Measurements from ENCODE around the gene PEDS1.
"Not testable (repeated sequence)": the region's sequence is repeated elsewhere in the genome, so short reads cannot be mapped to it uniquely, and the experiment has no call there.

The PEDS1 gene

DNA sequence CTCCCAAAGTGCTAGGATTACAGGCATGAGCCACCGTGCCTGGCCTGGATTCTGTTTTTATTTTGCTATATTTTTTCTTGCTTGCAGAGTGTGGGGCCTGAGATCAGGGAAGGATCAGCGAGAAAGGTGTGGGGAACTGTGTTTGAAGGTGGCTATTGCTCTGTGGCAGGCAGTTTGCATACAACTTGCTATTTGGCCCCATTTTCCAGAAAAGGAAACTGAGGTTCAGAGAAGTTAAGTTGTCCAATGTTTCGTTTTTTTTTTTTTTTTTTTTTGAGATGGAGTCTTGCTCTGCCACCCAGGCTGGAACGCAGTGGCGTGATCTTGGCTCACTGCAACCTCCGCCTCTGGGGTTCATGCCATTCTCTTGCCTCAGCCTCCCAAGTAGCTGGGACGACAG is 8.0 kb upstream of the PEDS1 start:
- DNase-seq, result not testable (repeated sequence)

DNA sequence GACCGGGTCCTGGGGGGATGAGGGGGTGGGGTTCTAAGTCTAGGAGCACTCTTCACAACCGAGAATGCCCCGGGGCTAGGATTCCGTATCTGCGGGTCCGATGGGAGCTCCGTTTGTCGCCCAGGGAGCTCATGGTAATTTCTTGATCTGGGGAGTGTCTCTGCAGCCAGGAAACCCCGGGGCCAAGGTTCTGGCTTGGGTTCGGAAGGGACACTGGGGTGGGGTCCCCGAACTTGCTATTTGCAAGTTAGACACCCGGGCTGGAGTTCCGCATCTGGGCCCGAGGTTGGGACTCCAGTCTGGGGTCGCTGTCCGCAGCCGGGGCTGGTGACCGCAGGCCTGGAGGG is 397 bp downstream of the PEDS1 start:
- no peak for DNase-seq

DNA sequence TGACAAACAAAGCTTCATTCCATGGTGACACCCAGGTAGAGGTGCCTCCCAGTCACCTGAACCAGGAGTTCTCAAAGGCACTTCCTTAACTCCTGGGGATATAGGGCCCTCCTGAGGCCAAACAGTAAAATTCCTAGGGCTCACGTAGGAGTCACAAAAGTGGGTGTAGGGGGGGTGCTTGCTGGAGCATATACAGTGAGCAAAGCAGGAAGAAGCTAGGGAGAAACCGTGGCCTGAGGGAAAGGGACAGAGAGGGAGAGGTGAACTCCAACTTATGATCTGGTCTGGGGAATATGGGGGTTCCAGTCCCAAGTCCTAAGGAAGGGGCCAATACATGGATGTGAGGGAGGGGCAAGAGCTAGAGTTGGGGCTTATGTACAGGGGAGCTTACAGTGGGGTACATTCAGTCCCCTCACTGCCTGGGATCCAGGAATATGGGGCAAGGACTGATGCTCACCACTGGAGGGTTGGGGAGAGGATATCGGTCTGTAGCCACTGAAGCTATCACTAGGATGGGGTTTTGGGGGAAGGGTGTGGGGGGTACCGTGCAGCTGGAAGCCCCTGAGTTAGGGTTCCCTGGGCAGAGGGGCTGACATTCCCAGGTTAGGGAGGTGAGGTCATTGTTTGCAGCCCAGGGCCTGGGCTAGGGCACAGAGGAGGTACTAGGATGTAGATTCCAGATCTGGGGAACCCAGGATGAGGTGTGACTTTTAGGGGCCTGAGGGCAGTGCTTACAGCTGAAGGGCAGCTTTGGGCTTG is 950 bp downstream of the PEDS1 start:
- no peak for DNase-seq

DNA sequence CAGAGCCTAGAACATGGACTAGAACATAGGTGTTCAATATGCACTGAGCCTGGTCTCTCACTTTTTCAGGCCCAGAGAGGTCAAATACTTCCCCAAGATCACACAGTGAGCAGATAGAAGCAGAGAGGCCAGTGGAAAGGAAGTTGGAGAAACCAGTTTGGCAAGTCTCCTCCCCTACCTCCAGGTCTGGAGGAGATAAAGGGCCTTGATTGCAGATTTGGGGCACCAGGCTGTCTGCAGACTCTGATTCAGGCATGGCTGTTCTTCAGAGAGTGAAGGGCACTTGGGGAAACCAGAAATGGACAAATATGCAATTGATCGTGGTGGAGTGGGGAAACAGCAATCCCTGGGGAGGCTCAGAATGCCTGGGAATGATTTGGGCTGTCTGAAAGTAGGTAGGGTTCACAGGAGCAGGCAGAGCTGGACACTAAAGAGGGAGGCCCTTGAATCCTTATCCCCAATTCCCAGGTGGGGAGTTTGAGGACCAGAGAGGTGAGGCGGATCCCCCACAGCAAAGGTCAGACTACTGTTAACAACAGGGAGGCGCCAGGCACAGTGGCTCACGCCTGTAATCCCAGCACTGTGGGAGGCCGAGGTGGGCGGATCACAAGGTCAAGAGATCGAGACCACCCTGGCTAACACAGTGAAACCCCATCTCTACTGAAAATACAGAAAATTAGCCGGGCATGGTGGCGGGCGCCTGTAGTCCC is 2.3 kb downstream of the PEDS1 start:
- DNase-seq, result peak; percentile 84

DNA sequence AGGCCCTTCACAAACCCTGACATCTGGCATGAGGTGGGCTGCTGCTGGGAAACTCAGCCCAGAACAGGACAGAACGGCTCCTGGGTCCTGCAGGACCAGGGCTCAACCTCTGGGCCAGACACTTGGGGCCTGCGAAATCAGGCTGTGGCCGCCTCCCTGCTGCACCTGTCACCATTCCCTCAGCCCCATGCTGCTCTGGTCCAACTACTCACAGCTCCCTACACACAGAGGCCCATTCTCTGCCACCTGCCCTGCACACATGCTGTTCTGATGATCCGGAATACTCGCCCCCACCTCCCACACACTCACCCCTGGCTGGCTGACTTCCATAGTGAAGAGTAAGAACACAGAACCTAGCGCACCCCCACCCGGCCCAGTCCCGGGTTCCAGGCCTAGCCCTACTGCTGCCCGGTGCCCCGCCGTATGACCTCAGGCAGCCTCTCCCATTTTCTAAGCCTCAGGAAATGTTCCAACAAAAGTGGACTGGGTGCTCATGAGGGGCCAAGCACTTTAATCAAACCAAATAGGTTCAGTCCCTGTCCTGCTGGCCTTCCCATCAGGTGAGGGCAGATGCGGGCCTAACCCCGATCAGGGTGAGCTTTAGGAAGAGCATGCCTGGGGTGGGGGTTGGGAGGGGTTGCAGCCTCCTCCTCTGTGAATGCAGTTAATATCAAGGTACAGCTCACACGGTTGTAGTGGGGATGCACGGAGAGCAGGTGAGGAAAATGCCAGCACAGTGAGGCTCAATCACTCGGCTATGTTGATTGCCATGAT is 3.9 kb downstream of the PEDS1 start:
- DNase-seq, result no peak

DNA sequence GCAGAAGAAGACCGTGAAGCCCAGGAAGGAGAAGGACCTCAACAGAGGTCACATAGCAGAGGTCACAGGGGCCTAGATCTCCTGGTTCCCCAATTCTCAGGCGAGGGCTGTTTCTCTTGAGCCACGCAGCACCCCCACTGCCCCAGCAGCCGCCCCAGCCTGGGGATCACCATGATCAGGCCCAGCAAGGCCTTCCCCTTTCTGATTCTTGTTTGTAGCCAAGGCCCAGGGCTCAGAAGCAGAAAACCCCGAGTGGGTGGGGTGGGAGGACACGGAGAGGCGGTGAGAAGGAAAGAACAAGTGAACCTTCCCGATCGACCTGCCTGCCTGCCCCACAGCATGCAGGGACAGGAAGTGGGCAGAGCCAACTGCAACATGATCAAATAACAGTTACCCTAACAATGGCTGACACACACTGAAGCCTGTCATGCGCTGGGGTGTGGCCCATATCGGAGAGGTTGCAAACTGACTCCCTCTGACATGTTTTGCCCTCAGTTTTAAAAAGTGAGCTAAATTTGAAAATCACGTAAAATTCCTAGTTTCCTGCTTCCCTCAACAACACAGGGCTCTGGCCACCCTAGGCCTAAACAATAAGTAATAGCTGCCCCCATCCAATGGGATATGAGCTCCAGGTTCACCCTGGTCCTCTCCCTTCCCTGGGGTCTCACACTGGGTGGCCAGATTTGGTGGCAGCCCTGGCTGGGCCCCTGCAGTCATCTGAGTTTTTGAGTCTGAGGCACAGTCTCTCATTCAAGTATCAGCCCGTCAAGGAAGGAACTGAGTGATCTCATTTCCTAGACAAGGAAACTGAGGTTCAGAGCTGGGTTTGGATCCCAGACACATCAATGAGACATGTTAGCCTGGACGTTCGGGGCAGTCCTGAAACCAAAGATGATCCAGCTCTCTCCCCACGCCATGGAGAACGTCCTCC is 6.5 kb downstream of the PEDS1 start:
- DNase-seq, result no peak

DNA sequence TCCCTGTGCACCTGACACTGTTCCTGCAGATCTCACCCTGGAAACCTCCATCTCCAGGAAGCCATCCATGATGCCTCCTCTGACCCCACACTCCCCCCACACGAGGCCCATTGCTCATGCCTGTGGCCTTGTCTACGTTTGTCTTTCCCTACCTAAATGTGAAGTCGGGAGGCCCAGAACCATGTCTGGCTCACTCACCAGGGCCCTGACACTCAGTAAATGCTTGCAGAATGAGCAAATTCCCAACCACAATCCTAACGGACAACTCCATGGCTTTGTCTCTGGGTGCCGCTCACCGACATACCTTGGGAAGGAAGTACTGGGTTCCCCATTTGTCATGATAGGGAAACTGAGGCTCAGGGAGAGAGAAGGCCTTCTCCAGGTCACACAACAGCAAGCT is 7.3 kb downstream of the PEDS1 start:
- no peak for DNase-seq

DNA sequence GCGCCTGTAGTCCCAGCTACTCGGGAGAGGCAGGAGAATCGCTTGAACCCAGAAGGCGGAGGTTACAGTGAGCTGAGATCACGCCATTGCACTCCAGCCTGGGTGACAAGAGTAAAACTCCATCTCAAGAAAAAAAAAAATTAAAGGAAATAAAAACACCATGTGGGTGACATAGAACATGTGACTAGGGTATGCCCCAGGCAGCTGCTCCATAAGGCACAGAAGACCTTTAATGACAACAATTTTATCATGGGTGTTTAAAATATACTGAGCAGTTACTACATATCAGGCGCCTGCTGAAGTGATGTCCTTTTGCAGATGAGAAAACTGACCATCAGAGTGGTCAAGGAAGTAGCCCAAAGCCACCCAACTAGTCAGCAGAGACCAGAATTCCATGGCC is 8.0 kb downstream of the PEDS1 start:
- DNase-seq, result no peak

DNA sequence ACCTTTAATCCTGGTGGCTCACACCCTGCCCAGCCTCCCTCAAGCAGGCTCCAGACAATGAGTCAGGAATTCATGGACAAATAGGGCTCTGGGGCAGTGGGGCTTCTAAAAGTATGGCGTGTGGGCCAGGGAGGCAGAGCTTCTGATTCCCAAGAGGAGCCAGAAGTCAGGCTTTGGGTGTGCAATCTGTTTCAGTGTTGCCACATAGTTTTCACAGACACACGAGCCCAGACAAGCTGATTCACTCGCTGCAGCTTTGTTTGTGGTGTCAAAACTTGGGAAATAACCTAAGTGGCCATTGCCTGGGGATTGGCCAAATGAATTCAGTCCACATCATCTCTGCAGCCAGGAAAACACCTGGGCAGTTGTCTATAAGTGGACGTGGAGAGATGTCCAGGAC is 9.2 kb downstream of the PEDS1 start:
- DNase-seq, result no peak

DNA sequence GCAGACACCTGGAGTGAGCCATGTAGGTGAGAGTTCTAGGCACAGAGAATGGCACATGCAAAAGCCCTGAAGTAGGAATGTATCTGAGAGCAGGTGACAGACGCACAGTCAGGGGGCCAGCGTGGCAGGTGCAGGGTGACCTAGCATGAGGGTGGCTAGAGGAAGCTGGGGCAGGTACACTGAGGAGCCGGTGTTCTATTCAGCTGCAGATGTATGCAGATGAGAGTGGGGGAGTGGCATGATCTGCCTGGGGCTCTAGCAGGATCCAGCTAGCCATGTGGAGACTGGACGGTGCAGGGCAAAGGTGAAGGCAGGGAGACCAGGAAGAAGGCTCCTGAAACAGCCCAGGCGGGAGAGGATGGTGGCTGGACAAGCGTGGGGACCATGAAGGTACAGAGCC is 10.7 kb downstream of the PEDS1 start:
- DNase-seq, result no peak

DNA sequence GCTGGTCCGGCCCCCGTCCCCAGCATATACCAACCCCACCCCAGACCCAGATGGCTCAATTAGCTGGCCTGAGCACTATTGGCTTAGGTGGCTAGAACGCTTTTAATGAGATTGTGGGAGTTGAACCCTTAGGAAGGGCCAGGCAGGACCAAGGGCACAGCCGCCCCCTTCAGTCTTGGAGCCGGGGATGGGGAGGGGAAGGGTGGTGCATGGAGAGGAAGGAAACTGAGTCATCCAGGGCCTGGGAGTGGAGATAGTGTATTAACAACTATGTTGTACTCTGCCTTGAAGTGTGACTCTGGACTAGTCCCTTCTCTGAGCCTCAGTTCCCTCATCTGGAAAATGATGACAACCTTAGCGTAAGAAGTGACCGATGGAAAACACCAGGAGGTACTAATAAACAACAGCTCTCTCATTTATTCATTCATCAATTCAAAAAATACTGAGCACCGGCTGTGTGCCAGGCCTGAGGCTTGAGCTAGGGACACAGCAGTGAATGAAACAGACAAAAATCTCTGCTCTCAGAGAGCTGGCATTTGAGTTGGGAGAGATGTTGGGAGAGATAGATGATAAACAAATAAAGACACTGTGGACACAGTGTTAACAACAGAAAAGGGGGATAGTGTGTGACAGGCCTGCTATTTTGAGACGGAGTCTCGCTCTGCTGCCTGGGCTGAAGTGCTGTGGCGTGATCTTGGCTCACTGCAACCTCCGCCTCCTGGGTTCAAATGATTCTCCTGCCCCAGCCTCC is 11.5 kb downstream of the PEDS1 start:
- DNase-seq, result no peak

DNA sequence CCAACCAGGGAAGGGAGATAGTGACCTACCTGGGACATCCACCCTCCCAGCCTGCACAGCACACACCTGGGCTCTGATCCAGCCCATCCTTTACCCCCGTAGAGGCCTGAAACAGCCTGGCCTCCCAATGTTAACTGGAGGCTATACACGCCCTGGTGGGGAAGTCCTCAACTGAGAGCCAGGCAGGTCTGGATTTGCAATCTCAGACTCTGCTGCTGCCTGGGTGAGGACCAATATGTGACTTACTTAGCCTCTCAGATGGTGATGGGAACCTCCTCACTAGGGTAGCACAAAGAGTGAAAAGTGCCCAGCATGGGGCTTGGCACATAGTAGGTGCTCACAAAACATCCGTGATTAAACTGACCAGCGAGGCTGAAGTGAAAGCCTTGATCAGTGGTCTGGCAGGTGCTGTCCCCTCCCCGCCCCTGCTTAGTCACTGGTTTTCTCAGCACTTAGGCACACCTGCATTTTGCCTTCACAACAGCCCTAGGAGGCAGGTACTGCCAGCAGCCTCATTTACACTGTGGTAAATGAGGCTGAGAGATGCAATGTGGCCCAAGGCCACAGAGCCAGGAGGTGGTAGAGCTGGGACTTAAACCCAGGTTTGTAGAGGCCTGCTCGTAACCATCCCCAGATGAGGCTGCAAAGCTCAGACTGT is 12.4 kb downstream of the PEDS1 start:
- DNase-seq, result no peak

DNA sequence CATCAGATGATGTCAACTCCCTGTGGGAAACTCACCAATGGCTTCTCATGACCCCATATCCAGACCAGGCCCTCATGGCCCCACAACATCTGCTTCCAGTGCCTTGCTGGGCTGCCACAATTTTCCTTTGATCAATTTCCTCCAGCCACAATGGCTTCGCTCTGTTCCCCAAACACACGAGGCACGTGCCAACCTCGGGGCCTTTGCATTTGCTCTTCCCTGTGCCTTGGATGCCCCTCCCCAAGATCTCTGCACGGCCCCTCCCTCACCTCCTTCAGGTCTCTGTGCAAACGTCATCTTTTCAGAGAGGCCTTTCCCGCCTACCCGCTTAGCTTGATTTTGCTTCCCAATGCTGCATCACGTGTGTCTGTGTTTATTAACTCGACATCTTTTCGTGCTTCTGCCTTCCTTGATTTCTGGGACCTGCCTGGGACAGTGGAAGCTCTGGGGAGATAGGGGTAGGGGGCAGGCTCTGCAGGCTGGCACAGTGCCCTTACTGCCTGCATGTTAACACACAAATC is 13.1 kb downstream of the PEDS1 start:
- DNase-seq, result no peak

DNA sequence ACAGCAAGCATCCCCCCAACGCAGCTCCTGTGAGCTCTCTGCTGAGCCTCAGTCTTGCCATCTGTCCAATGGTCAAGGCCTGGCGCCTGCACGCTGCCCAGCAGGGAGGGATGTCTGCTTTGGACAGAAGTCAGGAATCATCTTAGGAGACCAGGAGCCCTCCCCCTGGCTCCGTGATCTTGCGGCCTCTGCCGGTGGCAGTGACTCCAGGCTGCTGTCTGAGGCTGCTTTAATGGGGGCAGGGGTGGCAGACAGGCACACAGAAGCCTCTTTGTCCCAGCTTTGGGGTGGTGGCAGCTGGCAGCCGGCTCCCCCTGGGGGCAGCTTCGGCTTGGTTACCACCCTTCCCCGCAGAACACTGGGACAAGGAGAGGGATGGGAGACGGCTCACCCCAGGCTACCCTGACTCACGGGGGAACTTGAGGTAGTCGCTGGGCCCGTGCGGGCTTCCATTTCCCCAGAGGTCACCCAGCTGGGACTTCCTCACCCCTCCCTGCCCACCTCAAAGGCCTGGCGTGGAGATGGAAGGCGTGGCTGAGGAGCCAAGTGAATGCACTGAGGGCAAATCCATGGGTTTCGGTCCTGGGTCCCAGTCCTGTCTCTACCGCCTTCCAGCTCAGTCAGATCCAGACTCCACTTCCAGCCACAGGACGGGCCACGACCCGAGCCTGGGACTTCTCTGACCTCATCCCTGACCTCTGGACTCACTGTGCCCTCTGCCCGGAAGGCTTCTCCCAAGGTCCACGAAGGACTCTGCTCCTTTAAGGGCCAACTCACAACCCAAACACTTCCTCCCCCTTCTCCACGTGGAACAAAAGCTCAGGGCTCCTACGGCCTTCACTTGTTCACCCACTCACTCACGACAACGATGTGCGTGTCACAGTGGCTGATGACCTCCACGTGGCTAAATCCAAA is 14.8 kb downstream of the PEDS1 start:
- DNase-seq, result no peak

DNA sequence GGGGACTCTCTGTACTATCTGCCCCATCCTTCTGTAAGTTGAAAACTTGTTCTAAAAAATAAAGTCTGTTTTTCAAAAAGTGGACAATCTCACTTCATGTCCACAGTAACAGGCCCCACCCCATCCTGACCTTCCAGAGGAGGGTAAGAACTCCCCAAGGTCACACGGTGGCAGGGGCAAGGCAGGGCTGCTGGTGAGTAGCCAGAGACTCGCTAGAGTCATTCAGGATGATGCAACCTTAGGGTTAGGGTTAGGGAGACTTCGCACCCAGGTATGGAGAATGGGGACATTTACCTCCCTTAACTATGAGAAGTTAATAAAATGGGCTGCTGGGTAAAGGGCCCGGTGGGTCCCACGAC is 15.4 kb downstream of the PEDS1 start:
- DNase-seq, result no peak

DNA sequence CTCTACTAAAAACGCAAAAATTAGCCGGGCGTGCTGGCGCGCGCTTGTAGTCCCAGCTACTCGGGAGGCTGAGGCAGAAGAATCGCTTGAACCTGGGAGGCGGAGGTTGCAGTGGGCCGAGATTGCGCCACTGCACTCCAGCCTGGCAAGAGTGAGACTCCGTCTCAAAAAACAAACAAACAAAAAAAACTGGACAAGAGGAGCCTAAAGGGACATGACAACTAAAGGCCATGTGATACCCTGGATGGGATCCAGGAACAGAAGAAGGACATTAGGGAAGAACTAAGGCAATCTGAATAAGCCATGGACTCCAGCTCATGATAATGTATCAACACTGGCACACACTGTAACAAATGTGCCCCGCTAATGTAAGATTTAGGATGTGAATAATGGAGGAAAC is 15.8 kb downstream of the PEDS1 start:
- DNase-seq, result not testable (repeated sequence)

DNA sequence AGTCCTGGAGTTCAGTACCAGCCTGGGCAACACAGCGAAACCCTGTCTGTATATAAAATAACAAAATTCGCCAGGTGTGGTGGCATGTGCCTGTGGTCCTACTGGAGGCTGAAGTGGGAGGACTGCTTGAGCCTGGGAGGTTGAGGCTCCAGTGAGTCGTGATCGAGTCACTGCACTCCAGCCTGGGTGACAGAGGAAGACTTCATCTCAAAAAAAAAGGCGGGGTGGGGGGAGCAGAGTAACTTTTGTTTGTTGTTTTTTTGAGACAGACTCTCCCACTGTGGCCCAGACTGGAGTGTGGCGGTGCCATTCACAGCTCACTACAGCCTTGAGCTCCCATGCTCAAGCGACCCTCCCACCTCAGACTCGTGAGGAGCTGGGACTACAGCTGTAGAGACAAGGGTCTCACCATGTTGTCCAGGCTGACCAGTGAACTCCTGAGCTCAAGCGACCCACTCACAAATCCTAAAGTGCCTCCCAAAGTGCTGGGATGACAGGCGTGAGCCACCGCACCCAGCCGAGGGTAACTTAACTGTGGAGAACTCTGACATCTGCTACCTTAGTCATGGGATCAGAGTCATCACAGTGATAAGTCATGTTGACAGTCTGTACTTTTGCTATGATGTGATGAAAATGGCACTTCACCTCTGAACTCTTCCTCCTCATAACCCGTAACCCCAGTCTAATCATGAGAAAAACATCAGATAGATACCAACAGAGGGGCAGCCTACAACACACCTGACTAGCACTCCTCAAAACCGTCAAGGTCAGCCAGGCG is 16.5 kb downstream of the PEDS1 start:
- DNase-seq, result no peak

DNA sequence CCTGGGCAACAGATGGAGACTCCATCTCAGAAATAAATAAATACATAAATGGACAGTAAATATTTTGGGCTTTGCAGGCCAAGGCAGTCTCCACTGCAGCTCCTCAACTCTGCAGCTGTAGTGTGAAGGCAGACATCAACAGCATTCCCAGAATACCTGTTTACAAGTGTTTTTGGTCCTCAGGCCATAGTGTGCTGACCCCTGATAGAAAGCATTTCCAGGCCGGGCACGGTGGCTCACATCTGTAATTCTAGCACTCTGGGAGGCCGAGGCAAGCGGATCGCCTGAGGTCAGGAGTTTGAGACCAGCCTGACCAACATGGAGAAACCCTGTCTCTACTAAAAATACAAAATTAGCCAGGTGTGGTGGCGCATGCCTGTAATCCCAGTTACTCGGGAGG is 18.4 kb downstream of the PEDS1 start:
- DNase-seq, result not testable (repeated sequence)

DNA sequence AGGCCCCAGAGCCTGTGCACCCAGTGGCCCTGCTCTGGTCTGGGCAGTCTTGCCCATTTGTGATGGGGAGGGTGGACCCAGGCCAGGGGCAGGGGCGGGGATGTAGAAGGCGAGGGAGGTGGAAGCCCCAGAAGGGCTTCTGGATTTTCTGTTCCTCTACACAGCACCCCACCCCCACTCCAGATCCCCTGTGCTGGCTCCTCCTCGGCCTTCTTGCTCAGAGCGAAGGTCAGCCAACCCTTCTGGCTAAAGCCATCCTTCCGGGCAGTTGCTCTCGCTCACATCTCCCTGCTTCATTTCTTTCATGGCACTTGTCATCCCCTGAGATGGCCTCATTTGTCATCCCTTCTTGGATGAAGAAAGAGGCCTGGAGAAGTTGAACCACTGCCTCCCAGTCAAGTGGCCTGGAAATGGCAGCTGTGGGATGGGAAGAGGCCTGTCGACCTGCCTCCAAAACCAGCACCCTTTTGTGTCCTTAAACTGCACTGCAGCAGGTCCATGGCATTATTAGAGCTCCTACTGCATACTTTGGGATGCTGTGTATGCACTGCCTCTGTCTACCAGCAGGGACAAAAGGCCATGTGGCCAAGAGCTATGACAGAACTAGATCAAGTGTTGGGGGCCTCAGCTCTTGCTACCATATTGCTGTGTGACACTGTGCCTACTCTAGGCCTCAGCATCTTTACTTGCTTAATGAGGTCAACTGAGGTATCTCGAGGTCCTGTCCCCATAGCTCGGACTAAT is 19.9 kb downstream of the PEDS1 start:
- DNase-seq, result no peak

Data from DMS79 (cell line).